Measurements from ENCODE around the gene GNG8.

Gene GNG8

DNA sequence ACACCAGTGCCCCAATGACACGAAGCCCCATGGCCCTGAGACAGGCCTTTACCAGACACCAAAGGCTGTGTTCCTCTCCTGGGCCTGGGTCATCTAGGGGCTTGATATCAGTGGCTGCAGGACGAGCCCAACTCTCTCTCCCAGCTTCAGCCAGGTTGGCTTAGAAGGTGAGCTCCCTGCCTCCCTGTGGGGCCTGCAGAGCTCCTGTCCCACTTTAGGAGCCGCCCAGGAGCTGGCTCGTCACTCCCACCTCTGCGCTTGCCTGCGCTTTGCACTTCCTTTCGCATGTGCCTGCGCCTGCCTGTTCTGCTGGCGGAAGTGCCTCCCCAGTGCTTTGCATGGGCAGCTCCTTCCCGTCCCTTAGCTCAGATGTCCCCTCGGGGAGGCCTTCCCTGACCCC, 30.0 kb downstream of the GNG8 start:
- no peak for TF ChIP-seq GATA2 (IDR thresholded peaks at IDR 0.05; ENCODE audit: low read depth, low read length)
- no peak for TF ChIP-seq GATA3 (IDR thresholded peaks at IDR 0.05; ENCODE audit: low read depth, low read length)

GRCh38 chr19:46605356-46605821, 30.6 kb downstream of the GNG8 start:
- TF ChIP-seq GATA2 (IDR thresholded peaks at IDR 0.05; ENCODE audit: low read depth, low read length) (no peak), GATA3 (IDR thresholded peaks at IDR 0.05; ENCODE audit: low read depth, low read length) (no peak)

- TF ChIP-seq GATA3 (IDR thresholded peaks at IDR 0.05; ENCODE audit: low read depth, low read length) (no peak), GATA2 (IDR thresholded peaks at IDR 0.05; ENCODE audit: low read depth, low read length) (no peak)
These were observed 31.1 kb downstream of the GNG8 start for GRCh38 chr19:46604781-46605355.

- TF ChIP-seq GATA2 (IDR thresholded peaks at IDR 0.05; ENCODE audit: low read depth, low read length) (no peak), GATA3 (IDR thresholded peaks at IDR 0.05; ENCODE audit: low read depth, low read length) (no peak)
These were observed 32.2 kb downstream of the GNG8 start for GRCh38 chr19:46603752-46604231.

DNA sequence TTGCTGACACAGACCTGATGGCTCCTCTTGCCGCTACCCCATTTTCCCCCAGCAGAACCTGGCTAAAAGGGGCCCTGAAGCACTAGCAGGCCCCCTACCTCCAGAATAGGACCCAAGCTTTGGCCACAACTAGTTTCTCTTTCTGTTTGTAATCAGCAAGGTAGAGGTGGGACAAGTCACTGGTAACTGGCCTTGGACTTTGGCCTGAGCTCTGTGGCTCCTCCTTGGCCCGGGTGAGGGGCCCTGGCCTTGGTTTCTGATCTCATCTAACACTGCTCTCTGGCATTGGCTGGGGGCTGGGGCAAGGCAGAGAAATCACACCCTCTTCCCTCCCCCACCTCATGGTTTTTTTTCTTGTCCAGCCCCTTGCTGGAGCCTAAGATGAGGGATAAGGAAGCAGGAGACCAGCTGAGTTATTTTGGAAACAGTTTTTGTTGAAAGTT, 32.8 kb downstream of the GNG8 start:
- TF ChIP-seq GATA2 (IDR thresholded peaks at IDR 0.05; ENCODE audit: low read depth, low read length): no peak
- no peak for TF ChIP-seq GATA3 (IDR thresholded peaks at IDR 0.05; ENCODE audit: low read depth, low read length)

GRCh38 chr19:46602392-46603194, 33.4 kb downstream of the GNG8 start:
- TF ChIP-seq GATA2 (IDR thresholded peaks at IDR 0.05; ENCODE audit: low read depth, low read length) (no peak), GATA3 (IDR thresholded peaks at IDR 0.05; ENCODE audit: low read depth, low read length) (no peak)

- TF ChIP-seq GATA2 (IDR thresholded peaks at IDR 0.05; ENCODE audit: low read depth, low read length) (no peak), GATA3 (IDR thresholded peaks at IDR 0.05; ENCODE audit: low read depth, low read length) (no peak)
These were observed 34.4 kb downstream of the GNG8 start, which contains the start of gene CALM3 for GRCh38 chr19:46601318-46602224. TSS of gene CALM3 (plus strand) at chr19:46601330. CDS start at chr19:46601435, 105 bp downstream.

- no peak for TF ChIP-seq GATA3 (IDR thresholded peaks at IDR 0.05; ENCODE audit: low read depth, low read length)
- TF ChIP-seq GATA2 (IDR thresholded peaks at IDR 0.05; ENCODE audit: low read depth, low read length): no peak
These were observed 35.4 kb downstream of the GNG8 start for GRCh38 chr19:46600384-46601317.

GRCh38 chr19:46599716-46600373, 36.2 kb downstream of the GNG8 start:
- TF ChIP-seq GATA2 (IDR thresholded peaks at IDR 0.05; ENCODE audit: low read depth, low read length): no peak
- TF ChIP-seq GATA3 (IDR thresholded peaks at IDR 0.05; ENCODE audit: low read depth, low read length): no peak

DNA sequence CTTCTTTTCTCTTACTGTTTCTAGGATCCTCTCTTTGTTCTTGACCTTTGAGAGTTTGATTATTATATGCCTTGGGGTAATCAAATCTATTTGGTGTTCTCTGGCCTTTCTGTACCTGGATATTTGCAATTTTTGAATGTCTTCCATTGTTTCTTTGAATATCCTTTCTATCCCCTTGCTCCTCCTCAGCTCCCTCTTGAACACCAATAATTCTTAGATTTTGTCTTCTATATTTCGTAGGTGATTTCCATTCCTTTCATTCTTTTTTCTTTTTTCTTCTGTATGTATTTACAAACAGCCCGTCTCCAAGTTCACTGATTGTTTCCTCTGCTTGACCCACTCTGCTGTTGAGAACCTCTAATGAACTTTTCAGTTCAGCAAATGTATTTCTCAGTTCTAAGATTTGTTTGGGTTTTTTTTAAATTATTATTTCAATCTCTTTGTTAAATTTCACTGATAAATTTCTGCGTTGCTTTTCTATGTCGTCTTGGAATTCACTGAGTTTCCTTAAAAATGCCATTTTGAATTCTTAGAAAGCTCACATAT, 37.6 kb downstream of the GNG8 start:
- TF ChIP-seq GATA3 (IDR thresholded peaks at IDR 0.05; ENCODE audit: low read depth, low read length) (no peak), GATA2 (IDR thresholded peaks at IDR 0.05; ENCODE audit: low read depth, low read length) (no peak)

GRCh38 chr19:46596008-46596407, 40.0 kb downstream of the GNG8 start:
- TF ChIP-seq GATA3 (IDR thresholded peaks at IDR 0.05; ENCODE audit: low read depth, low read length) (no peak), GATA2 (IDR thresholded peaks at IDR 0.05; ENCODE audit: low read depth, low read length) (no peak)

DNA sequence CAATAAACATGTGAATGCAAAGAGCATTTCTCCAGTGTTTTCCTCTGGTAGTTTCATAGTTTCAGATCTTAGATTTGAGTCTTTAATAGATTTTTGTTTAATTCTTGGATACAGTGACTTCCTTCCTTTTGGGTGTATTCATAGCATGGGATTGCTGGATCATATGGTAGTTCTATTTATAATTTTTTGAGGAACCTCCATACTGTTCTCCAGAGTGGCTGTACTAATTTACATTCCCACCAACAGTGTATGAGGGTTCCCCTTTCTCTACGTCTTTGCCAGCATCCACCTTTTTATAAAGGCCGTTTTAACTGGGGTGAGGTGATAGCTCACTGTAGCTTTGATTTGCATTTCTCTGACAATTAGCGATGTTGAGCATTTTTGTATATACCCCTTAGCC, 44.1 kb downstream of the GNG8 start:
- TF ChIP-seq GATA2 (IDR thresholded peaks at IDR 0.05; ENCODE audit: low read depth, low read length) (no peak), GATA3 (IDR thresholded peaks at IDR 0.05; ENCODE audit: low read depth, low read length) (no peak)

All from SH-SY5Y (cell line).